Amniotic stem cell (primary cell): ENCODE results near the gene STEAP4.

ENCODE experiments used
- DNase-seq: peaks from one replicate; lab custom pipeline; 2025; lab: John Stamatoyannopoulos, UW

The STEAP4 gene

DNA sequence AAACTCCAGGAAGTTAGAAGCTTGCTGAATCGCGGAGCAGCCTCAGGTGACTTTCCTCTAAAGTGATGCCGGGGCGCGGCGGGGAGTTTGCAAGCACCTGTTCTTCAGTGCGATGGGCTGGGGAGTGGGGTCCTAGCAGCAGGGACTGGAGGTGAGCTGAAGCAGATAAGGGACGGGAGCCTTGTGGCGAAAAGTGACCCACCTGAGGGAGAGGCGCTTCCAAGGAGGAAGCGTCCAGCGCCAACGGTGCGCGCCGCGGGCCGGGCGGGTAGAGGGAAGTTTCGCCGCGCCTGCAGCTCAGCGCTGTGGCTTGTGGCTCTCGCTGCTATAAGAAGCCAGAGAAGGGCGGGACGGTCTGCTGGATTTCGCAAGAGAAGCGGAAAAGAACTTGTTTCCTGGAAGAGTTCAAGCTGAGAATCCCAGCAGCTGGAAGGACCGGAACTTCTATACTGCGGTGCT, at the start of gene STEAP4:
STEAP4 (minus strand) TSS at position 305 of the 459 bp plus-strand sequence. CDS start 22,625 bp downstream, outside the sequence.
- no peak for DNase-seq

GRCh38 chr7:88355011-88355410, 48.3 kb upstream of the STEAP4 start:
- no peak for DNase-seq

GRCh38 chr7:88350118-88350517, 43.4 kb upstream of the STEAP4 start:
- no peak for DNase-seq

GRCh38 chr7:88347517-88347916, 40.8 kb upstream of the STEAP4 start:
- no peak for DNase-seq

DNA sequence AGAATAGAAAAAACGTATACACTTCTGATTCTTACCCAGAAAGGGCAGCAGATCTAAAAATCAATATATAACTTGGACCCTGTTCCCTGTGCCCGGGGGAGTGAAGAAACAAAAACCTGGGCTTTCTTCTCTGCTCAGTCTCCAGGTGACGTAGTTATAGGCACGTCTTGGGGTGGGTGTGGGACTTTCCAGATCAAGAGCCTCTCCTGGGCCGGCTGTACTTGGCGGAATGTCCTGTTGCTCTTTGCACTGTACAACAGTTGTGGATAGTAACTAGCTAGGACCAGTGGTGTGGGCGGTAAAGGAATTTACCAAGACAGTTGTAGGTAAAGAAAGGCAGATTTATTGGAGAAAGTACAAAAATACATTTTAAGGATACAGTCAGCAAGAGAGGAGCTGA, 40.4 kb upstream of the STEAP4 start:
- no peak for DNase-seq

- DNase-seq: no peak
Measured at GRCh38 chr7:88346357-88346756, 39.7 kb upstream of the STEAP4 start.

DNA sequence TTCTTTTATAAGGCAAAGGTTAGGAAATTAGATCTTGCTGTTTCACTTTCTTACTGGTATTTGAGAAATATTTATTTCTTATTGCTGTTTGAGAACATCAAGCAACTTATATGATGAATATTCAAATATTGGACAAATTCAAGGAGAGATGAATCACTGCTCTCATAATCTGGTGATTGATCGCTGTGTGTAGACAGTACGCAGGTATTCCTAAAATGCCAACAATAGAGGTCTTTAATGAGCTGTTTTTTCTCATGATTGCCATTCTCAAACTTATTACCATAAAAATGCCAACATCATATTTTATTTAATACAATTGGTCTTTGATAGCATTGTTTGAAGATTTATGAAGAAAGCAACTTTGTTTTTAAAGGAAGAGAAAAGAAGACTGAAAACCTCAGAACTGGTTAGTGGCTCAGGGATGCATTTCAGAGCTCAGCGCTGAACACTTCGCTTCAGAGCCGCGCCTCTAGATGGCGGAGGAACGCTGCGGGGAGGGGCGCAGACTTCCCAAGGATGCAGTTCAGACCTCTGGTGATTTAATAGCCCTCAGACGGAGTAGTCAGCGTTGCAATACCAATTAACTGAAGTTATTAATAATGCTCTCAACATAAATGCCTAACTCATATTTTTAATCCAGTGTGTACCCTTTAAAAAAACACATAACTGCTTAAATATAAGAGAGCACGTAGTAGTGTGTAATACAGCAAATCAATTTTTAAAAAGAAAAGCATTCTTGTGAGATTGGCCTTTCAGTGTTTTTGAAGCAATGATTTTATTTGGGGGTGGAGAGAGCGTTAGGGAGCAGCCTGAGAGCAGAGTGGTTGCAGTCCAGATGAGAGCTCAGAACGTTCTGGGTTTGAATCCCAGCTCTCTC, 38.5 kb upstream of the STEAP4 start:
- no peak for DNase-seq

DNA sequence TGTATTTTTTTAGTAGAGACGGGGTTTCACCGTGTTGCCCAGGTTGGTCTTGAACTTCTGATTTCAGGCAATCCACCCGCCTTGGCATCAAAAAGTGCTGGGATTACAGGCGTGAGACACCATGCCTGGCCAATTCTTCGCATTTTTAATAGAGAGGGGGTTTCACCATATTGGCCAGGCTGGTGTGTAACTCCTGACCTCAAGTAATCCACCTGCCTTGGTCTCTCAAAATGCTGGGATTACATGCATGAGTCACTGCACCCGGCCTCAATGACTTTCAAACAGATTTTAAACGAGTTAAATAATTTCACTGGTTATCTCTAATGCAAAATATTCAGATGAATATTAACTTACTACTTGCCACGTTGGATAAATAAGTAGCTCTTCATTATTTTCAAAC, 37.6 kb upstream of the STEAP4 start:
- DNase-seq: no peak

DNA sequence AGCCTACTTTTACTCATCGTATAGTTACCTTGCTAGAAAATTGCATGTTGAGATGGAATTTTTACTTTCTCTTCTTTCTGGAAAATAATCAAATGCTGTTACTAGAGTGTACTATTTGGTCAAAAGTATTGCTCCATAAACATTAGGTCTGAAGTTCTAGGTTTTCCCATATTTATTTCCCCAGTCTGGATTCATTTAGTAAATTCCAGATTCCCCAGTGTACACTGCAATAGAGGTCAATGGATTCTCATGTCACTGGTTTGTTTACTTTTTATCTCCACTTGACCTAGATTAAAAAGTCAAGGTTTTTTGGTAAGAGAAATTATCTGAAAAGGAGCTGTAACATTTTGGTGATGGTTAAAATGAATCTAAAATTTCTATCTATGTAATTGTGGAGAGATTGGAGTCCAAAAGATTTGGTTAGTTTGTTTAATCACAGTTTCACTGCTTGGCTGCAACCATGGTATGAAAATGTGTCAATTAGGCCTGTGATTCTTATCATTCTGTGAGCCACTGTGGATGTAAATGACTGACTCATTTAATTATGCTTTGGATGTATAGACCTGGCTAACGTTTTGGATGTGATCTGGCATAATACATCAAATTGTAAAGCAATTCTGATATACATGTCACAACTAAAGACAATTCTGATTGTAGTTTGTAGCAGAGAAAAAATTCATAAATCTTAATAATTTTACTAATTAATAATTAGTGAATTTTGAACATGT, 32.7 kb upstream of the STEAP4 start:
- no peak for DNase-seq

DNA sequence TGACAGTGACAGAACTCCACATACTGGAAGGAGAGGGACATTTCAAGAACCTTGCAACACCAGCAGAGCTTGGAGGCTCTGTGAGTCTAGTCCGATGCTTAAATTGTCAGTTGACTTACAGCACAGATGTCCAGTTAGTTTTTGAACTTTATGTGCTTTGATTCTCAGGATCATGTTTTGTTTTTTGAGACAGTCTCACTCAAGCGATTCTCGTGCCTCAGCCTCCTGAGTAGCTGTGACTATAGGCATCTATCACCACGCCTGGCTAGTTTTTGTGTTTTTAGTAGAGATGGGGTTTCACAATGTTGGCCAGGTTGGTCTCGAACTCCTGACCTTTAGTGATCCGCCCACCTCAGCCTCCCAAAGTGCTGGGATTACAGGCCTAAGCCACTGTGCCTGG, 31.8 kb upstream of the STEAP4 start:
- DNase-seq: no peak

DNA sequence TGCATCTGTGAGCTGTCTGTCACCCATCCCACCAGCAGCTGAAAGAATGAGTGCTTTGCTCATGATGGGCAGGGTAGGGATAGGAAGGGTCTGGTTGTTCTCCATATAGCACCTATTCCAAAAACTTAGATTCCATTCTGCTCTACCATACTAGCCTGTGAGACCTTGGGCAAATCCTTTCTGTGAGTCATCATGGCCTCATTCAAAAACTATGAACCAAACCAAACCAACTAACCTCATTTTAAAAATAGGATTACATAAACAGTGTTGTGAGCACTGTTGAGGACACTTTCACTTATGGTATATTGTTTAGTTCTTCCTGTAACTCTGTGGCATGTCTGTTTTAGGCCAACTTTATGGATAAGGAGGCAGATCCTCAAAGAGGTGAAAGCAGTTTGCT, 30.9 kb upstream of the STEAP4 start:
- no peak for DNase-seq

DNA sequence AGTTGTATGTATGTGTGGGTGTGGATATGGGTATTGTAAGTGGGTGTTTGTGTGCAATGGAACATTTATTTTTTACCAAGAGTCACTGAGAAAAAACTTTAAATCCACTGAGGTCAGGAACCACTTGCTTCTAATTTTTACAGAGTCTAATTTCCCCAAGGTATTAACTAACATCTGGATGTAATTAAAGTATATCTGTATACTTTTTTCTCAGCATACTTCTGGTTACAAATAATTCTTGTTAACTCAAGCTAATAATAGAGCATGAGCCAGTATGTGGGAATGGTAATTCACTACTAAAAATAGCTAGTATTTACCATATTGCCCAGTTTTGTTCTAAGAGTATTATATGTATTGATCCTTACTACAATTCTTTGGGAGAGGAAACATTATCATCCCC, 24.6 kb upstream of the STEAP4 start:
- DNase-seq: no peak

DNA sequence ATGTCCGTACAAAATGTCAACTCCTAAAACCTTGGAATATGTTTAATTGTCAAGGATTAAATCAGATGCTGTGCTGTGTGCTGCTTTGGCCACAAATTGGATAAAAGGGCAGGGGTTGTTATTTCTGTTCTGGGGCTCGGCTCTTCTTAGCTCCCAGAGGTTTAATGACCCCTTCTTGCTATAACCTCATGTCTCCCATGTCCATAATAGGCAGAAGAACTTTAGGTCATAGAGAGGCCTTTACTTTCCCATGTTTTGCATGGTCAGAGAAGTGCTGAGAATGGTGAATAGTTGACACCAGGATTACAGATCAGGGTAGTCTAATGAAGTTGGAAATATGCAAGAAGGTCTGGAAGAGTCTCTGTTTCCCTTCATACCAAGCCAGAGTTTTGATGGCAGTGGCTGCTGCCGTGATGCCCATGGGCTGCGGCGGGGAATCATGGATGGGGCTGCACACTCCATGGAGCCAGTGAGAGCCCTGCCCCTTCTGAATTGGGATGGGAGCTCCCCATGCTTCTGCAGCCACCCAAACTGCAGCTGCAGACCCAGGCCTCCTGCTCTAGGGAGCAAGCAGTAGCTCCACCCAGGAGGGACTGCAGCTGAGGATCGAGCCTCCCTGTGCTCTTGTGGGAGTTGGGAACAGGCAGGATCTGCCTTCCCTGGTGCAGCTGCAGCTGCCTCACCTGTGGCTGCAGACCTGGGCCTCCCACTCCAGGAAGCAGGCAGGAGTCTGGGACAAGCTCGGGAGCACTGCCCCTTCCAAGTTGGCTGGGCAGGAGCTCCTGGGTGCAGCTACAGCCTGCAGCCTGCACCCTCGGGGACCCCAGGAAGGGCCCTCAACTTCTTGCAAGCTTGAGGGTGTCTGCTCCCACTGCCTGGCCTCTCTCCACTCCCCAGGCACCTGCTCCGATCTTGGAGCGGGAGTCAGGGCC, 23.1 kb upstream of the STEAP4 start:
- no peak for DNase-seq

DNA sequence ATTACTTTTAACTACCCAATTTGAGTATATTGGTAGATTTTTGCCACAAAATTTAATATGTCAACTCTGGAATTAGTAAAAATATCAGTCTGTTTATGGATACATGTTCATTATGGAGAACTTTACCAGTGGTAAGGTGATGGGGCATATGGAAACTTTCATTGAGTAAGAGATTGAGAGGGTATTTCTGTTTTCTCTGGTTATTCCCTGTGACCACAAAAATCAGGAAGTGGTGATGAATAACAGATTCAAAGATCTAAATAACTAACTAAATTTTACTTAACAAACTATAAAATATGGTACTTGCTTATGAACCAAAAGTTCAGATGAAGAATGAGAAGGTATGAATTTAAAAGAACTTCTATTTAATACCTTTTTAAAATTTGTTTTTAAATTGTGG, 22.1 kb upstream of the STEAP4 start:
- no peak for DNase-seq

DNA sequence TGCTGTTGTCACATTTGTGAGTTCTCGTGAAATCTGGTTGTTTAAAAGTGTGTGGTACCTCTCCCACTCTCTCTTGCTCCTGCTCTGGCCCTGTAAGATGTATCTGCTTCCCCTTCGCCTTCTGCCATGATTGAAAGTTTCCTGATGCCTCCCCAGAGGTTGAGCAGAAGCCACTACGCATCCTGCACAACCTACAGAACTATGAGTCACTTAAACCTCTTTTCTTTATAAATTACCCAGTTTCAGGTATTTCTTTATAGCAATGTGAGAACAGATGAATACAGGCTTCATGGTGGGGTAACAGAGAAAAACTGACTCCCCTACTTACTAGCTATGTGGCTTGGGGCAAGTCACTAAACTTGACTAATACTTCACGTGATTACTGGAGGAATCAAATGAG, 18.0 kb upstream of the STEAP4 start:
- DNase-seq: no peak

DNA sequence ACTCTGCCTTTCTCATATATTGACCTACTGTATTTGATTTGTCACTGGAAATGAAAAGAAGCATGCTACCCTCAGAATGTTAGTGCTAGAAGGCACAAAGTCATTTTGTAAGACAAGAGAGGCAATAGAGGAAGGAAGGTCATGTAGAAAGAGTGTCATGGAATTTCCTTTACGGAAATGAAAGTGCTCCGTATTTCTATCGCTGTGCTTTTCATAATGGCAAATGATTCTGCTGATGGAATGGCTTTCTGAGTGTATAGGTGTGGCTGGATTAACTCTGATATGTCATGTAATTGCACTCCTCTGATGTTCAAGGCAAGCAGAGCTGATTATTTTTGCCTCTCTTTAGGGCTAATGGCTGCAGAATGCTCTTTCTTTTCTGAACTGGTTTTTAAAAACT, 15.5 kb upstream of the STEAP4 start:
- no peak for DNase-seq

DNA sequence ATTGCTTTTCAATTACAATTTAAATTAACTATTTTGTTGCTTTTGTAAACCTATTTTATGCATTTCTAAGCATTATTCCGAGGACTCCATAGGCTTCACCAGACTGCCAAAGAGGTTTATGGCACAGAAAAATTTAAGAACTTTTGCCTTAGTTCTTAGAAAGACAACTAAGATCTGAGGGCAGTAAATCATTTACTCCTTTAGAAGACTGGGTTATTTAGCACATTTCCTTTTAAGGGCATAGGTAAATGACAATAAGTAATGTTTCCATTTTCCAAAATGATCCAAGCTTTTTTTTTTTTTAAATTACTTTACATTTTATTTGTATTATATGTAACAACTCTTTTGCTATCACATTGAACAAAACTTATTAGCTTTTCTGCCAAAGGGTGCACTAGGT, 15.0 kb upstream of the STEAP4 start:
- no peak for DNase-seq

GRCh38 chr7:88318196-88318595, 11.5 kb upstream of the STEAP4 start:
- no peak for DNase-seq

DNA sequence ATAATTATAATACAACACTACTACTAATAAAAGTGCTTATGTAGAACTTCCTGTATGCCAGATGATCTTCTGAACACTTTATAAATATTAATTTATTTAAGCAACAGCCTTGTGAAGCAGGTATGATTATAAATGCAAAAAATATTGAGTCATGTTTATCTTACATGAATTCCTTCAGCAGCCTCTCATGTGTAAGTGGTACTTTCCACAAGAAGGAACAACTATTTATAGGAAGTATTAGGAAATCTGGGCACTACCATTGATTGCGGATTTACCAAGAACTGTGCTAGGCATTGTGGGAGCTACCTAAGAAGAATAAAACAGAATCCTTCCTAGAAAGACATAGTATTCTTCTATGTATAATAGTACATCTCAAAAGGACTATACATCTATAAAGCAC, 10.7 kb upstream of the STEAP4 start:
- DNase-seq: no peak

DNA sequence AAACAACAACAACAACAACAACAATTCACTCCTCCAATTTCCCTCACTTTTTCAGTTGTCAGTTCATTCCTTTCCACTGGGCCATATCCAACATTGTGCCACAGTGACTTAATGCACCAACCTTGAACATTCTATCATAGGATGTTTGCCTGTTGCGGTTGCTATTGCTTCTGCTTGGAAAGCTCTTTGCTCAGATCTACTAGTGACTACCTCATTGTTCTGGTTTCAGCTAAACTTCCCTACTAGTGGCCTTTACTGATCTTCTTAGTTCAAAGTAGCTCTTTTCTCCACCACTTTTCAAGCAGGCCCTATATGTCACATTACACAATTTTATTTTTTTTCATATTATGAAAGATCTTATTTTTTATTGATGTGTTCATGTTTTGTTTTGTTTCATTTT, 9.8 kb upstream of the STEAP4 start:
- no peak for DNase-seq

DNA sequence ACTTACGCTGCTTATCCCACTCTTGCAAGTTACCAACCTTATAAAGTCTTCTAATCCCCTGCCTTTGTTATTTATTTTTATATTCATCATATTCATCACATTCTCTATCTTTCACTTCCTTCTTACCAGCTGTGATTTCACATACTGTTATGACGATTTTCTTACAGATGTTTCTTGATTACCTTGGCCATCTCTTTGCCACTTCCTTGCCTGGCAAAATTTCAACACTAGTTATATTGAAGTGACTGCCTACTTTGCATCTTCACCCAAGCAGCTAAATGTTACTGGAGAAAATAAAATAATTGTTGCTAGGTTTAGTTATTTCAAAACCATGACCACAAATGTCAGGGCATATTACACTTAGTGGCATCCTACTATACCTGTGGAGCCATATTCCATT, 8.8 kb upstream of the STEAP4 start:
- DNase-seq: no peak

GRCh38 chr7:88314061-88314491, 7.4 kb upstream of the STEAP4 start:
- no peak for DNase-seq
